Gastrocnemius medialis (tissue), 4 donors: ENCODE measurements around the gene MCM5.

ENCODE experiments used
- POLR2A ChIP-seq, 2 donors: fragments of 450-650 bp; IDR thresholded peaks; one replicate each; pipeline ENCODE4 v1.6.1; 2017; ENCODE audit warnings: antibody characterized with exemption in 2 of 2, mild to moderate bottlenecking in 2 of 2, moderate library complexity in 2 of 2
- TF ChIP-seq, protein P1 (sequence below), 5 experiments: fragments of 450-650 bp in 3 of 5; fragments of 200-600 bp in 2 of 5; sonication (generic) in 2 of 5; IDR thresholded peaks in 4 of 5; conservative IDR thresholded peaks in 1 of 5; 1 replicate in 4 of 5; 2 replicates in 1 of 5; pipeline ENCODE4 v1.5.1; 2016 to 2019; ENCODE audit warnings: antibody characterized with exemption in 5 of 5, mild to moderate bottlenecking in 3 of 5, moderate library complexity in 3 of 5

DNA sequence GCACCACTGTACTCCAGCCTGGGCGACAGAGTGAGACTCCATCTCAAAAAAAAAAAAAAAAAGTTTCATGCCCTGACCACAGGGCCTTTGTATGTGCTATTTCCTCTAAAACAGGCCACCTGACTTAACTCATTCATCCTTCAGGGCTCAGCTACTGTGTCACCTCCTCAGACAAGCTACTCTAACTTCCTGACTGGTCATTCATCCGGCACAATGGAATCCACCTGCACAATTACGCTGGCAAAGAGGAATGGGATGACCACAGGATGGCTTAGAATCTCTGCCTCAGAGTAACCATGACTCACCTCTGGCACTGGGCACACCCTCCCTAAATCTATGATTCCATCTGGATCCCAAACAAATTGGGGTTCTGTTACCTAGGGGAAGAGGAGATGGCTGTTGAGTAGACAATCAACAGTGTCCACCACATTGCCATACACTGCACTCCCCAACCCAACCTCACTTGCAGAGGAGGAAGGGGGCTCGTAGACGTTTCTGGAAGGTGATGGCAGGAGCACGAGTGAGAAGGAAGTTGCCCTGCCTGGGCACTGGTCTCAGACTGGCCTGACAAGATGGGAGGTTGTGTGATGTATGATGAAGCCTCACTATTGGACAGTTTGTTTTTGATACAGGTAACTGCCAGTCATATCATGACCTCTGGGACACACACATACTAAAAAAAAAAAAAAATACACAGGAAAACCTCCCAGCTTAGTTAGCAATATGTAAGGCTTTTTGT is 41.9 kb upstream of the MCM5 start:
- TF ChIP-seq POLR2A (IDR thresholded peaks at IDR 0.05), result no peak
- TF ChIP-seq, protein P1, sequence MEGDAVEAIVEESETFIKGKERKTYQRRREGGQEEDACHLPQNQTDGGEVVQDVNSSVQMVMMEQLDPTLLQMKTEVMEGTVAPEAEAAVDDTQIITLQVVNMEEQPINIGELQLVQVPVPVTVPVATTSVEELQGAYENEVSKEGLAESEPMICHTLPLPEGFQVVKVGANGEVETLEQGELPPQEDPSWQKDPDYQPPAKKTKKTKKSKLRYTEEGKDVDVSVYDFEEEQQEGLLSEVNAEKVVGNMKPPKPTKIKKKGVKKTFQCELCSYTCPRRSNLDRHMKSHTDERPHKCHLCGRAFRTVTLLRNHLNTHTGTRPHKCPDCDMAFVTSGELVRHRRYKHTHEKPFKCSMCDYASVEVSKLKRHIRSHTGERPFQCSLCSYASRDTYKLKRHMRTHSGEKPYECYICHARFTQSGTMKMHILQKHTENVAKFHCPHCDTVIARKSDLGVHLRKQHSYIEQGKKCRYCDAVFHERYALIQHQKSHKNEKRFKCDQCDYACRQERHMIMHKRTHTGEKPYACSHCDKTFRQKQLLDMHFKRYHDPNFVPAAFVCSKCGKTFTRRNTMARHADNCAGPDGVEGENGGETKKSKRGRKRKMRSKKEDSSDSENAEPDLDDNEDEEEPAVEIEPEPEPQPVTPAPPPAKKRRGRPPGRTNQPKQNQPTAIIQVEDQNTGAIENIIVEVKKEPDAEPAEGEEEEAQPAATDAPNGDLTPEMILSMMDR (IDR thresholded peaks at IDR 0.05 in 4 of 5, conservative IDR thresholded peaks at IDR 0.05 in 1 of 5), result no peak
